Stimulated activated CD4-positive, alpha-beta T cell treated with anti-CD3 and anti-CD28 coated beads, TNF-alpha, amount 100 ng/mL, for 48 hours (primary cell): ENCODE measurements around the gene DIS3L2.

Experiments
- DNase-seq, 3 donors: peaks; one replicate each; pipeline ENCODE4 v3.0.0-alpha.2; 2020; ENCODE audit warnings: low read depth in 3 of 3

Gene DIS3L2

DNA sequence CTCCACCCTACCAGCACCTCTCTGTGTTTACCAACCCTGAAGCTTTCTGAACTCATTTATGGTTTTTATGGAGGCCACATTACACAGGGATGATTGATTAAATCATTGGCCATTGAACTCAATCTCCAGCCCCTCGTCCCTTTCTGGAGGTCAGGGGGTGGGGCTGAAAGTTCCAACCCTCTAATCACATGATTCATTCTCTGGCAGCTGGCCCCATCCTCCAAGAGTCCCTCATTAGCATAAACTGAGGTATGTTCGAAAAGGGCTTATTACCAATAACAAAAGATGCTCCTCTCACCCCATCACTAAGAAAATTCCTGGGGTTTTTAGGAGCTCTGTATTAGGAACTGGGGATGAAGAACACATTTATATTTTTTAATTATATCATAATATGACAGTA lies 92.3 kb downstream of the DIS3L2 start:
- DNase-seq = no peak

GRCh38 chr2:232058063-232058877 lies 96.8 kb downstream of the DIS3L2 start:
- no peak for DNase-seq

DNA sequence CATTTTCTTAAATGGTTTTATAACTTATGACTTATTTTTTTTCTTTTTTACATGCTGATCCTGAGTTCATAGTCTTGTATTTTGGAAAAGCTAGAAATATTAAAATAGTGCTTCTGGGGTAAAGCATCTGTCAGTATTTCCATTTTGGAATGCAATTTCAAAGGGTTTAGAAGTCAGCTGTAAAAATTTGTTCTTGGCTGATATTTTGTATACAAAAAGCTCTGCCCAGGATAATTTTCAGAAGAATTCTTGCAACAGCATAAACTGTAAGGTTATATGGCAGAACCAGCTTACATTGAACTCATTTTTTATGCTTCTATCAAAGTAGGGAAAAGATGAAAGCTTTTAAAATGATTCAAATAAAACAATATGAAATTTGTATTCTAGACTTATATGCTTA lies 97.4 kb downstream of the DIS3L2 start:
- no peak for DNase-seq

DNA sequence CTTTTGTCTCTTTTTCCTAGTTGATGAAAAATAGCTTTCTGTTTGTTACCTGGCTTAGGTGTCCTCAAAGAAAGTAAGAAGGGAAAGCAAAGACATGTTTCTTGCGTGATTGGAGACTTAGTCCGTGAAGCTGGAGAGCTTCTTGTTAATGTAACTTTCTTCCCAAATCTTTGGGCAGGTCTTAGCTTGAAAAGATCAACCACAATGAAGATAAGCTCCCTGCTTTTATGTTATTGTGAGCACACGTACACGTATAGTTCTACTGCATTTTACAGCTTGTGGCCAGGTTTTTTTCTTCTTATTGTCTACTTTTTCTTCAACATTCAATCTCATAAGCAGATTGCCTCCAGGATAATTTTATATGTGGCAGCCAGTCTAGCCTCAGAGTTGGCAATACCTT lies 99.8 kb downstream of the DIS3L2 start:
- no peak for DNase-seq

DNA sequence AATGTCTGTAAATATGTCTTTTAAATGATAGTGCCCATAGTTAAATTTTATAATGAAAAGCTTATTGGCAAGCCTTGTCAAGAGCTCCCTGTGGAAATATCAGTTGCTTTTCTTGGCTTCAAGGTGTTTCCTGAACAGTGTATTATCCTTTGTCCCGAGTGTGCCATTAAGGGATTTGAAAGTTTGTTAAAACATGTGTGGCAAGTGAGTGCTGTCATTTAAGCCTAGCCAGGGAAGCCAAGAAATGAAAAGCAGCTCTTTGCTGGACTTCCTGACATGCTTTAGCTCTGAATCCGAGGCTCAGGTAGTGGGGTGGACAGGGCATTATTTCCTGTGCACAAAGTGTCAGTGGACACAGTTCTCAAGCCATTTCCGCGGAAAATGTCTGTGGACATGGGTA lies 111.5 kb downstream of the DIS3L2 start:
- DNase-seq = no peak

DNA sequence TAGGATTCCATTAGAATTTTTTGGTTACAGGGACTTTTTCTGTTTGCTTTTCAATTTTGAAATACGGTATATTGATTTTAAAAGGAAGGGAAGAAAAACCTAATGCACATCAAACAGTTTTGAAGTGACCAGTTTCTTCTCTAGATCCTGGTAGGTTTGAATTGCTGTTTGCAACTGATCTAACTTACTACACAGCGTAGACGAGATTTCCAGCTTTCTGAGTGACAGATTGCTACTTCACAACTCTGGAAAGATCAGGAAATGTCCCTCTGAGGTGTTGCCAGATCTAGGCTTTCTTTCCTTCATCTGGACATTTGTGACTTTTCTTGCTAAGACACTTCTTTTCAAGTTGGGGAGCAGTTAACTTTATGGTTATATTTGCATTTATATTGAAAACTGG lies 112.2 kb downstream of the DIS3L2 start:
- no peak for DNase-seq

DNA sequence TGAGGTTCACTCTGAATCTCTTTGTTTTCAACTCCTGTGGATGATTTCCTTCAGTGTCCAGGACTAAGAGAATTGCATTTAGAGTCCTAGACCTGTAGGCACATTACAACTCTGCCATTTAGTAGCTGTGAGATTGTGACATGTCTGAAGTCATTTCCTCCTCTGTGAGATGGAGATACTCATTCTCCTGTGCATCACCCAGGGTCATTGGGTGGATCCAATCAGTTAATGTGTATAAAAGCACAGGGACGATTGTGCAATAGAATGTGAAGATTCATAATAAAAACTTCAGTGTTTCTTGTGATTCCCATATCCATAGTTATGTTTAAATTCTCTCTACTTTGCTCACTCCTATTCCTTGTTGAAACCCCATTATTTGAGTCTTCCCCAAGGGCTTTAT lies 113.6 kb downstream of the DIS3L2 start:
- no peak for DNase-seq

DNA sequence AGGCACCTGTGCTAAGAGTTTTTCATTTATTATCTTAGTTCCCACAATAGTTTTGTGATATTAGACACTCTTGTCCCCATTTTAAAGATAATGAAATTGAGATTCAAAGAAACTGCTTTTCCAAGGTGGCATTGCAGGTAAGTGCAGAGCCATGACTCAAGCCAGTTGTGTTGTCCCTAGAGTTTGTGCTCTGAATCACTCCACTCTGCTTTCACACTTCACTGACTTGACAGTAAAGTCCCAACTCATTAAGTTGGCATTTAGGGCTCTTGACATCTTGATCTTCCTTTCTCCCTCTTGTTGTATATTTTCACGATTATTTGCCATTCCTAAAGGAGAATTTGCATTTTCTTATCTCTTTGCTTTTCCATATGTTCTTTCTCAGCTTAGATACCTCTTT lies 114.3 kb downstream of the DIS3L2 start:
- DNase-seq = no peak

GRCh38 chr2:232076272-232076671 lies 114.8 kb downstream of the DIS3L2 start:
- DNase-seq = no peak

DNA sequence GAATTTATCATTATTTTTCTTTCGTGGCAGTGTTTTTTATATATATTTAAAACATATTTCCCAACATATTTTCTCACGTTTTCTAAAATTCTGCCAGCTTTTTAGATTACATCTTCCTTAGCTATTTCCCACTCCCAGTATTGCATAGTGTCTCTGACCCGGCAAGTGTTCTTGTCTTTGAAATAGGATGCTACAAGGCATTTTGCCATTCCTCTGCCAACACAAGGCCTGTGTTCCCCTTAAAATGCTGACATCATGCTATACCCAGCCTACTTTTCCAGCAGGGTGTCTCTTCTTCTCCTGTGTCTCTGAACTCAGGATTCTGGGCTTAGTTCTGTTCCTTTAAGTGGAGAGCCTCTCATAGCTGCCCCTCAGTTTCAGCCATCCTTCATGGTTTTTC lies 115.2 kb downstream of the DIS3L2 start:
- DNase-seq = no peak

DNA sequence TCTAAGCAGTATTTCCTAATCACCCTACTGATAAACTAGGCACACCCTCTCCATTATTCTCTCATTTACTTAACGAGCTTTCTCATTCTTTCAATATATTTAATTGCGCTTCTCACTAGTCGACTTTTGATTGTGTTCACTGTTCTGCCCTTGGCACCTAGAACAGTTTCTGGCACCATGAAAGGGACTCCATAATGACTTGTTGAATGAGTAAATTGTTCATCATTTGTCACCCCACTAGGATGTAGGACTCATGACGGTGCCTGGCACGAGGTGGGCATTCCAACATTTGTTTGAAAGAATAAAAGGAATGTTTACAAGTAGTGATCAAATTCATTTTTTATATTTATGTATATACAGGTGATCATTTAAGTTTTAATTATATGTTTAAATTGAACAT lies 123.7 kb downstream of the DIS3L2 start:
- DNase-seq = no peak

GRCh38 chr2:232085826-232086425 lies 124.4 kb downstream of the DIS3L2 start:
- no peak for DNase-seq

GRCh38 chr2:232088771-232089170 lies 127.3 kb downstream of the DIS3L2 start:
- DNase-seq = no peak

DNA sequence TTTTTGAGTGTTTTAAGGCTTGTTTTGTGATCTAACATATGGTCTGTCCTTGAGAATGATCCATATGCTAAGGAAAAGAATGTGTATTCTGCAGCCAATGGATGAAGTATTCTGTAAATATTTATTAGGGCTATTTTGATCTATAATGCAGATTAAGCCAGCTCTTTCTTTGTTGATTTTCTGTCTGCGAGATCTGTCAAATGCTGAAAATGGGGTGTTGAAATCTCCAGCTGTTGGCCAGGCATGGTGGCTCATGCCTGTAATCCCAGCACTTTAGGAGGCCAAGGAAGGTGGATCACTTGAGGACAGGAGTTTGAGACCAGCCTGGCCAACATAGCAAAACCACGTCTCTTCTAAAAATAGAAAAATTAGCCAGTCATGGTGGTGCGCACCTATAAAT lies 132.7 kb downstream of the DIS3L2 start:
- no peak for DNase-seq

GRCh38 chr2:232094883-232095282 lies 133.4 kb downstream of the DIS3L2 start:
- DNase-seq = no peak

DNA sequence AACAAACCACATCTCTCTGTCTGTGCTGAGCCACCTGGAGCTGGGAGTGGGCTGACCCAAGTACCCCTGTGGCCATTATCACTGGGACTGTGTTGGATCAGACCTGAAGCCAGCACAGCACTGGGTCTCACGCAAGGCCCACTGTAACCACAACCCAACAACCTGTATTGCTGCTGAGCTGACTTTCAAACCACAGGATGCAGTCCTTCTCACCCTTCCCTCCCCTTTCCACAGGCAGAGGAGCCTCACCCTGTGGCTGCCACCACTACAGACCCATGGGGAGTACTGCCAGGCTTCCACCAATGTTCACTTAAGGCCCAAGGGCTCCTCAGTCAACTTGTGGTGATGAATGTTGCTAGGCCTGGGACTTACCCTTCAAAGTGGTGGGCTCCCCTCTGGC lies 135.7 kb downstream of the DIS3L2 start:
- DNase-seq = no peak

DNA sequence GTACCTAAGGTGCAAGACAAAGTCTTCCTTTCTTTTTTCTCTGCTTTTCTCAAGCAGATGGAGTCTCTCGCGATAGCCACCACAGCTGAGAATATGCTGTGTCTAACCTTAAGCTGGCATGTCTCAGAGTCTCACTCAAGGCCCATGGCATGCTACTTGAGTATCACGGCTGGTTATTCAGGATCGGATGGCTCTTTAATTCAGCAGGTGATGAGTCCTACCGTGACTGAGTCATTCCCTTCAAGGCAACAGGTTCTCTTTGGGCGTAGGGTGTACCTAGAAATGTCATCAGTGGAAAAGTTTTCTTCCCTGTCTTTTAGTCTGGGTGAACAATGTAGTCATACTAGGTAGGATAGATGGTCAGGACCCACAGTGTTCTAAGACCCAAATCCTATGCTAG lies 136.2 kb downstream of the DIS3L2 start:
- no peak for DNase-seq

DNA sequence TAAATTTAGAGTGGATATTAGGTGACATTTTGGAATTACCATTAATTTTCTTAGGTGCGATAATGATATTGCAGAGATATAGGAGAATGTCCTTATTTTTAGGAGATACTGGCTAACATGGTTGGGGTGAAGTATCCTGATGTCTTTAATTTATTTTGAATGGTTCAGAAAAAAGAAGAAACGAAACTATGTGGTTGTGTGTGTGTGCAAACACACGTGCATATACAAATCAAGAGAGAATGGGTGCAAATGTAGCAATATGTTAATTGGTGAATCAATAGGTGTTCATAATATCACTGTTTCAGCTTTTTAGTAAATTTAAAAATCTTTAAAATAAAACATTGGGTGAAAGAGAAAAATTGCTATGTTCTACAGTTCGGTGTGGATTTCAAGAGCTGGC lies 140.9 kb downstream of the DIS3L2 start:
- DNase-seq = no peak

DNA sequence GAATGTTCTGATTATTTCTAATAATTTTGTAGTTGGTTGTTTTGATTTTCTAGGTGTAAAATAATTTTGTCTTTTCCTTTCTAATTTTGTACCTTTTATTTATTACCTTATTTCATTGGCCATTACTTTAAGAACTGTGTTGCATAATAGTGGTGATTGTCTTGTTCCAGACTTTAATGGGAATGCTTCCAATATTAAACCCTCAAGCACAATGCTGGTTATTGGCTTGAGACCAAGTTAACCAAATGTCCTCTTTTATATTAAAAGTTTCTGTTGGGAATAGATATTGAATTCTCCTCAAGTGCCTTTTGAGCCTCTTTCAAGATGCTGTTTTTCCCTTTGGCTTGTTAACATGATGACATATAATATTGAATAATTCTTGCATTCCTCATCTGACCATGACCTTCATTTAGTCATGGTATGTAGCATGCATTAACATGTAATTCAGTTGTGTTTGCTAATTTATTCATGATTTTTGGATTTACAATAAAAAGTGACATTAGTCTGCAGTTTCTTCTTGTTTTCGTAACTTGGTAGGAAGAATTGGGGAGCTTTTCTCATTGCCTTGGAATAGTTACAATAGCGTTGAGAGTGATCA lies 141.7 kb downstream of the DIS3L2 start:
- no peak for DNase-seq

DNA sequence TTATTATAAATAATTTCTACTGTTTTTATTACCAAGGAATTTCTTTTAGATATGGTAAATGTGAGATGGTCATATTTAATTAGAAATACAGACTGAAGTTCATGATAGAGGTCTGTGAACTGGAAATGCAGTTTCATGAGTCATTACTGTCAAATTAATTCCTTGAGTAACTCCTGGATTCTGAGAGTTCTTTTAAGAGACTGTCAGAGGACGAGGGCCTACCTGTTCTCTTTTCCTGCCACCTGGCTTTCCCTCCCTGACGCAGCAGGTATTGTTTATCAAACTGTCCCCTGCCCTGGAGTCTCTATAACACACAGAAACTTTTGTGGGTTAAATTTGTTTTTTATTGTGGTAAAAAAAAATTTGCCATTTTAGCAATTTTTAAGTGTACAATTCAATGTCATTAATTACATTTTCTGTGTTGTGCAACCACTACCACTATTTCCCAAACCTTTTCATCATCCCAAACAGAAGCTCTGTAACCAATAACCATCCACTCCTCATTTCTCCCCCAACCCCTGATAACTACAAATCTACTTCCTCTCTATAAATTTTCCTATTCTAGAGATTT lies 142.6 kb downstream of the DIS3L2 start:
- no peak for DNase-seq

DNA sequence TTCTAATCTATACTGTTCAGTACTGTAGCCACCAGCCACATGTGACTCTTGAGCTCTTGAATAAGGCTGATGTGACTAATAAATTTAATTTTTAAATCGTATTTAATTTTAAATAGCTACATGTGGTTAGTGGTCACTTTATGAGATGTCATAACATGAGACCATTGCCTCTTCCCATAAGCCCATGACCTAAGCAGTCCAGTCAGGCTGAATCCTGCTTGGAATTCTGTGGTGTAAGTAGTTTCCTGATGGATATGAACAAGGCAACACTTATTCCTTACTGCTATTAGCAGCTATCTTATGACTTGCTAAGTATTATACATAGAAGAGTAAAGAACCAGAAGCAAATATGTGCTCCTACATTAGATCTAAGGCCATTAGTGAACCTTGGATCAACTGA lies 150.0 kb downstream of the DIS3L2 start:
- DNase-seq = no peak

DNA sequence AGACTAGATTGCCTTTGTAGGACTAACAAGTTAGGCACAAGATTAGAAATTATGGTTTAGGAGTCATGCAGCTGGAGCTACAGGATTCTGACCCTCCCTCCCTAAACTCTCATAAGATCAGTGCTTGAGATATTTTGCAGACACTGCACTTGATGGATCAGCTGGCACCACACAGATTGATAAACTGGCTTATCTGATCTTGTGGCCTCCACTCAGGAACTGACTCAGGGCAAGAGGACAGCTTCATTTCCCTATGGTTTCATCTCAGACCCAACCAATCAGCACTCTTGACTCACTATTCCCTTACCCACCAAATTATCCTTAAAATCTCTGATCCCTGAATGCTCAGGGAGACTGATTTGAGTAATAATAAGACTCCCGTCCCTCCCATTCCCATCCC lies 152.3 kb downstream of the DIS3L2 start:
- no peak for DNase-seq
